HL-60 (cell line): Measurements from ENCODE around the gene MYRFL.

Experiments used
- DNase-seq, 2 experiments: peaks; one replicate each; pipeline ENCODE4 v3.0.0-alpha.2; 2010 to 2020; ENCODE audit warnings: low read depth in 1 of 2, low spot score in 1 of 2
- H3K27ac ChIP-seq: fragments of 250-450 bp; sonication (Bioruptor Pico); replicated peaks from 2 replicates; pipeline ENCODE4 v1.5.1; 2020; ENCODE audit warnings: mild to moderate bottlenecking, moderate library complexity
- H3K27me3 ChIP-seq: fragments of 250-450 bp; sonication (Bioruptor Pico); 2 replicates; pipeline ENCODE4 v1.5.1; 2021; ENCODE audit warnings: mild to moderate bottlenecking, moderate library complexity; ENCODE audit not compliant: insufficient read depth, poor library complexity, severe bottlenecking
- H3K4me3 ChIP-seq: replicated peaks from 2 replicates; pipeline ENCODE4 v1.5.1; 2011; ENCODE audit warnings: mild to moderate bottlenecking, control low read depth, low read length; ENCODE audit not compliant: insufficient read depth
- GABPA ChIP-seq: IDR thresholded peaks from 2 replicates; pipeline ENCODE4 v1.6.1; 2012; ENCODE audit warnings: low read depth
- POLR2AphosphoS5 ChIP-seq: IDR thresholded peaks from 2 replicates; pipeline ENCODE4 v1.6.1; 2012; ENCODE audit warnings: low read depth
- SPI1 ChIP-seq: IDR thresholded peaks from 2 replicates; pipeline ENCODE4 v1.6.1; 2012; ENCODE audit warnings: low read depth, mild to moderate bottlenecking, borderline replicate concordance
- TF ChIP-seq, protein P1 (sequence below): IDR thresholded peaks from 2 replicates; pipeline ENCODE4 v1.6.1; 2012; ENCODE audit warnings: low read depth; ENCODE audit not compliant: insufficient replicate concordance
- TF ChIP-seq, protein P2 (sequence below): IDR thresholded peaks from one replicate; pipeline ENCODE4 v1.5.1; 2011; ENCODE audit warnings: low read length, control low read depth, inconsistent platforms; ENCODE audit not compliant: insufficient read depth

The MYRFL gene

DNA sequence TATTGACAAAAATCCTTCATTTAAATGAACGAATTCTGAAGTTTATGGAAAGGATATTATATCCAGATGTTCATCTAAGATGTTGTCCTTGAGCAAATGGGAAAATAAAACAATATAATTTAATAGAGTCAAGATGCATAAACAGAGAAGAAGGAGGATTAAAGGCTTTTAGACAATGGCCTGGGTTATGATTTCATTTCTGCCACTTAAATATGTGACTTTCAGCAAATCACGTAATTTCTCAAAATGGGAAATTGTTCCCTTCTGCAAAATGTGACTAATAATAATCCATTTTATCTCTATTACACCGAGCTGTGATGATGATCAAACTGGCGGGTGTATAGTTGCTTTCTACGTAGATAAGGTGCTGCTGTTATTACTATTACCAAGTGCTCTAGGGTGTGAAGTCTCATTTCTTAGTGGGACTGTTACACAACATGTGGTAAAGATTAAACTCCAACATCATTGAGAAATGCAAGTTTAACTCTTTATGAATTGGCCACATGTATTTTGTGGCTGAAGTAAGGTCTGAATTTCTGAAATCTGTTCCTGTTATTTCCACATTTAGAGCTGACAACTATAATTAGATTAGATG lies 157.0 kb downstream of the MYRFL start:
- TF ChIP-seq, protein P1, sequence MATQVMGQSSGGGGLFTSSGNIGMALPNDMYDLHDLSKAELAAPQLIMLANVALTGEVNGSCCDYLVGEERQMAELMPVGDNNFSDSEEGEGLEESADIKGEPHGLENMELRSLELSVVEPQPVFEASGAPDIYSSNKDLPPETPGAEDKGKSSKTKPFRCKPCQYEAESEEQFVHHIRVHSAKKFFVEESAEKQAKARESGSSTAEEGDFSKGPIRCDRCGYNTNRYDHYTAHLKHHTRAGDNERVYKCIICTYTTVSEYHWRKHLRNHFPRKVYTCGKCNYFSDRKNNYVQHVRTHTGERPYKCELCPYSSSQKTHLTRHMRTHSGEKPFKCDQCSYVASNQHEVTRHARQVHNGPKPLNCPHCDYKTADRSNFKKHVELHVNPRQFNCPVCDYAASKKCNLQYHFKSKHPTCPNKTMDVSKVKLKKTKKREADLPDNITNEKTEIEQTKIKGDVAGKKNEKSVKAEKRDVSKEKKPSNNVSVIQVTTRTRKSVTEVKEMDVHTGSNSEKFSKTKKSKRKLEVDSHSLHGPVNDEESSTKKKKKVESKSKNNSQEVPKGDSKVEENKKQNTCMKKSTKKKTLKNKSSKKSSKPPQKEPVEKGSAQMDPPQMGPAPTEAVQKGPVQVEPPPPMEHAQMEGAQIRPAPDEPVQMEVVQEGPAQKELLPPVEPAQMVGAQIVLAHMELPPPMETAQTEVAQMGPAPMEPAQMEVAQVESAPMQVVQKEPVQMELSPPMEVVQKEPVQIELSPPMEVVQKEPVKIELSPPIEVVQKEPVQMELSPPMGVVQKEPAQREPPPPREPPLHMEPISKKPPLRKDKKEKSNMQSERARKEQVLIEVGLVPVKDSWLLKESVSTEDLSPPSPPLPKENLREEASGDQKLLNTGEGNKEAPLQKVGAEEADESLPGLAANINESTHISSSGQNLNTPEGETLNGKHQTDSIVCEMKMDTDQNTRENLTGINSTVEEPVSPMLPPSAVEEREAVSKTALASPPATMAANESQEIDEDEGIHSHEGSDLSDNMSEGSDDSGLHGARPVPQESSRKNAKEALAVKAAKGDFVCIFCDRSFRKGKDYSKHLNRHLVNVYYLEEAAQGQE, result no peak
- TF ChIP-seq POLR2AphosphoS5 (no peak), GABPA (no peak), SPI1 (no peak)
- no peak overlapping the region for H3K27ac ChIP-seq
- no peaks in the 10 kb centered on the region for H3K27me3 ChIP-seq
- no peak for DNase-seq
- H3K4me3 ChIP-seq, result no peak overlapping the region

DNA sequence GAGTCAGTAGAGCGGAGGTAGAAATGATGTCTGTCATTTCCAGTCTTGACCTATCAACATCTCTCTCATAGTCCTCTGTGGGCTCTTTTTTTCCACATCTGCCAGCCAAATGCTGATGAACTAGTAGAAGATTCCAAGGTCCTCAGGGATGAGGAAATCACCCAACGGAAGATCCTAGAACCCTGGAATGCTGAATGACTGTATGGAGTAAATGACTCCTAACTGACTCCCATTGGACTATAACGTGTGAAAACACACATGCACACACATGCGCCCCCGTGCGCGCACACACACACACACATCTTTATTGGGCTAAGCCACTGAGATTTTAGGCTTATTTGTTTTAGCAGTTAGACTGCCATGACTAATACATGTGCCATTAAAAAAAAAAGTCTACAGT lies 159.2 kb downstream of the MYRFL start:
- no peak for DNase-seq
- H3K4me3 ChIP-seq, result no peak overlapping the region

DNA sequence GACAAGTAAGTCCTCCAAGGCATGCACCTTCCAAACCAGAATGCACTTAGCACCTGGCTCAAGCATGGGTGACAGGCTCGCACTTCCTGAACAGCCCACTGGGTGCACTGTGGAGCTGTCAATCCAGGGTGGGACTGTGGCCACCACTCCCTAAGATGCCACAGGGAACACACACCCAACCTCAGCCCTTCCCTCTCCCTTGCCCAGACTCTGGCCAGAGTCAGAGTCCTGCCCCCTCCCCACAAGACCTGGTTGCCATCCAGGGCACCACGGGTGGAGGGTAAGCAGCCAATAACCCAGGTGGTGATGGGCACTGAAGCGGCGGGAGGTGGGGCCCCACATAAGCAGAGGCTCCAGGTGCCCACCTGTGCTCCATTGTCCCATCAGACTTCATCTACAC lies 160.6 kb downstream of the MYRFL start:
- peak; percentile 1 to 21 for DNase-seq
- no peak overlapping the region for H3K4me3 ChIP-seq
- H3K27me3 ChIP-seq, result no peaks in the 10 kb centered on the region
- H3K27ac ChIP-seq, result no peak overlapping the region
- no peak for TF ChIP-seq SPI1
- TF ChIP-seq, protein P2, sequence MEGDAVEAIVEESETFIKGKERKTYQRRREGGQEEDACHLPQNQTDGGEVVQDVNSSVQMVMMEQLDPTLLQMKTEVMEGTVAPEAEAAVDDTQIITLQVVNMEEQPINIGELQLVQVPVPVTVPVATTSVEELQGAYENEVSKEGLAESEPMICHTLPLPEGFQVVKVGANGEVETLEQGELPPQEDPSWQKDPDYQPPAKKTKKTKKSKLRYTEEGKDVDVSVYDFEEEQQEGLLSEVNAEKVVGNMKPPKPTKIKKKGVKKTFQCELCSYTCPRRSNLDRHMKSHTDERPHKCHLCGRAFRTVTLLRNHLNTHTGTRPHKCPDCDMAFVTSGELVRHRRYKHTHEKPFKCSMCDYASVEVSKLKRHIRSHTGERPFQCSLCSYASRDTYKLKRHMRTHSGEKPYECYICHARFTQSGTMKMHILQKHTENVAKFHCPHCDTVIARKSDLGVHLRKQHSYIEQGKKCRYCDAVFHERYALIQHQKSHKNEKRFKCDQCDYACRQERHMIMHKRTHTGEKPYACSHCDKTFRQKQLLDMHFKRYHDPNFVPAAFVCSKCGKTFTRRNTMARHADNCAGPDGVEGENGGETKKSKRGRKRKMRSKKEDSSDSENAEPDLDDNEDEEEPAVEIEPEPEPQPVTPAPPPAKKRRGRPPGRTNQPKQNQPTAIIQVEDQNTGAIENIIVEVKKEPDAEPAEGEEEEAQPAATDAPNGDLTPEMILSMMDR, result peak; percentile 14

More for the DNA sequence above, 159.2 kb downstream of the MYRFL start:
- TF ChIP-seq POLR2AphosphoS5 (no peak), SPI1 (no peak), GABPA (no peak)
- TF ChIP-seq, protein P1, result no peak
- TF ChIP-seq, protein P2, result no peak
- no peak overlapping the region for H3K27ac ChIP-seq
- H3K27me3 ChIP-seq, result no peaks in the 10 kb centered on the region

DNA sequence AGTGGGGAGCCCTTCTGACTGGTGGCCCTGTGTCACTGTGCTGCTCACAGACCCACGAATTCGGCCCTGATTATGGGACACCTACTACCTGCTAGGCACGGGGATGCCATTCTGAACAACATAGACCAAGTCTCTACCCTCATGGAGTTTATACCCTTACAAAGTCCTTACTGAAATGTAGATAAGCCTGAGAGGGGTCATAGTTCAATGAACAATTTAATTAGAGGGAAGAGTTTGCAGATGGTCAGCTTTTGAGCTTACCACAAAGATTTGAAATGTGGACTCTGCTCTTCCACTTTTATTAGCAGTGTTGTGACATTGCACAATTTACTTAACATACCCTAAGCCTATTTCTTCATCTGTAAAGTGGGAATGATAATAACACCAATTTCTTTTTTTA lies 161.1 kb downstream of the MYRFL start:
- no peaks in the 10 kb centered on the region for H3K27me3 ChIP-seq
- TF ChIP-seq, protein P2, result no peak
- TF ChIP-seq GABPA (no peak), SPI1 (no peak), POLR2AphosphoS5 (no peak)
- TF ChIP-seq, protein P1, result no peak

More for the DNA sequence above, 161.1 kb downstream of the MYRFL start:
- H3K27ac ChIP-seq, result no peak overlapping the region
- H3K4me3 ChIP-seq, result no peak overlapping the region
- no peak for DNase-seq
